Measurements from ENCODE around the gene OR2J3.

DNA sequence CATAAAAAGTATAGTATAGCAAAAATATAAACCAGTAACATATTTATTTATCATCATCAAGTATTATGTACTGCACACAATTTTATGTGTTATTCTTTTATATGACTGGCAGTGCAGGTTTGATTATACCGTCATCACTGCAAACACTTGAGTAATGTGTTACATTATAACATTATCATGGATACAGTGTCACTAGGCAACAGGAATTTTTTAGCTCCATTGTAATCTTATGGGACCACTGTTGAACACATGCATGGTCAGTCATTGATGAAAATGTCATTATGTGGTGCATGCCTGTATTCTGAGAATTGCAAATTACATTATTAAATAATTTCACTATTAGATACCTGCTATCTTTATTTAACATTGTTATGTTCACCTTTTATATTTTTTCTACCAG, 33.7 kb downstream of the OR2J3 start:
- TF ChIP-seq, protein P1, sequence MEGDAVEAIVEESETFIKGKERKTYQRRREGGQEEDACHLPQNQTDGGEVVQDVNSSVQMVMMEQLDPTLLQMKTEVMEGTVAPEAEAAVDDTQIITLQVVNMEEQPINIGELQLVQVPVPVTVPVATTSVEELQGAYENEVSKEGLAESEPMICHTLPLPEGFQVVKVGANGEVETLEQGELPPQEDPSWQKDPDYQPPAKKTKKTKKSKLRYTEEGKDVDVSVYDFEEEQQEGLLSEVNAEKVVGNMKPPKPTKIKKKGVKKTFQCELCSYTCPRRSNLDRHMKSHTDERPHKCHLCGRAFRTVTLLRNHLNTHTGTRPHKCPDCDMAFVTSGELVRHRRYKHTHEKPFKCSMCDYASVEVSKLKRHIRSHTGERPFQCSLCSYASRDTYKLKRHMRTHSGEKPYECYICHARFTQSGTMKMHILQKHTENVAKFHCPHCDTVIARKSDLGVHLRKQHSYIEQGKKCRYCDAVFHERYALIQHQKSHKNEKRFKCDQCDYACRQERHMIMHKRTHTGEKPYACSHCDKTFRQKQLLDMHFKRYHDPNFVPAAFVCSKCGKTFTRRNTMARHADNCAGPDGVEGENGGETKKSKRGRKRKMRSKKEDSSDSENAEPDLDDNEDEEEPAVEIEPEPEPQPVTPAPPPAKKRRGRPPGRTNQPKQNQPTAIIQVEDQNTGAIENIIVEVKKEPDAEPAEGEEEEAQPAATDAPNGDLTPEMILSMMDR (IDR thresholded peaks at IDR 0.05), result no peak
- TF ChIP-seq ZFX (IDR thresholded peaks at IDR 0.05; ENCODE audit: borderline replicate concordance), result no peak

Data from 22Rv1 (cell line).